Stimulated activated naive CD8-positive, alpha-beta T cell treated with anti-CD3 and anti-CD28 coated beads, Interleukin-15, Interleukin-2, amounts not matched to agents 100 U/mL and 50 U/mL, for 24 hours (primary cell): ENCODE data around the gene TSHZ2.
"Not testable (repeated sequence)": the region's sequence is repeated elsewhere in the genome, so short reads cannot be mapped to it uniquely, and the experiment has no call there.

ENCODE experiments used
- ATAC-seq: fragments of 150-1000 bp; cut with Tn5 transposase; one replicate; pipeline ENCODE4 v1.10.0; 2021
- DNase-seq: peaks from one replicate; pipeline ENCODE4 v3.0.0; 2021

TSHZ2 gene

DNA sequence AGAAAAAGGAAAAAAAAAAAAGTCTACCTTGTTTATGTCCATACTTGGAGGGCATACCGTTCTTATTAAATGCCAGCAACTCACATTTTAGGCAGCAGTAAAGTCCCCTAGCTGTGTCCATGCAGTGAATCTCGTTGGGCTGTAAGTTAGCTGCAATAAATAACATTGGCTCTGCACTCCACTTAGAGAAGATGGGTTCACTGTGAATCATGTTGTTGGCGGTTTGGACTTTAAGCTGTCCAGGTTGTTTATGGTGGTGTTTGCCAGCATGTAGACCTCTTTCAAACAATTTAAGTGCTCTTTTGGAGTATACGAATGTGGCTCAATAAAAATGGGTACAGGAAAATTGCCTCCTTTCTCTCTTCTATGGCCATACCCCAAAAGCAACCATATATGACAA, 494.1 kb downstream of the TSHZ2 start:
- no peak for ATAC-seq
- DNase-seq: no peak

DNA sequence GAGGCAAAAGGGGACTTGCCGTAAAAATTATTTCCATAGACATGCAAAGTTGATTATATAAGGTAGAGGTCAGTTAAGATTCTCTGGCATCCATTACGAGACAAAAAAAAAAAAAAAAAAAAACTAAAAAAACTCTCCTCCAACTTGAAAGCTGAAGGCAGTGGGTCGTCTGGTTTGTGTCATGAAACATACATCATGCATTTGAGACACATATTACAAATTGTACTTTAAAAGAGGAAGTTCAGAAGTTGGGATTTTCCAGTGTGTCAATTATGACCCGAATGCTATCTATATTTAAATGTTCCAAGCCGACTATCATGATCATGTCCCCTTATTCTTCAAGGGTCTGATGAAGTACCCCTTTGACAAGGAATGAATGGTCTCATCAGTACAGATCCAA, 496.4 kb downstream of the TSHZ2 start:
- ATAC-seq: no peak
- DNase-seq: no peak

DNA sequence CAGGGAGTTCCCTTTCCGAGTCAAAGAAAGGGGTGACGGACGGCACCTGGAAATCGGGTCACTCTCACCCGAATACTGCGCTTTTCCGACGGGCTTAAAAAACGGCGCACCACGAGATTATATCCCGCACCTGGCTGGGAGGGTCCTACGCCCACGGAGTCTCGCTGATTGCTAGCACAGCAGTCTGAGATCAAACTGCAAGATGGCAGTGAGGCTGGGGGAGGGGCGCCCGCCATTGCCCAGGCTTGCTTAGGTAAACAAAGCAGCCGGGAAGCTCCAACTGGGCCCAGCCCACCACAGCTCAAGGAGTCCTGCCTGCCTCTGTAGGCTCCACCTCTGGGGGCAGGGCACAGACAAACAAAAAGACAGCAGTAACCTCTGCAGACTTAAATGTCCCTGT, 500.7 kb downstream of the TSHZ2 start:
- not testable (repeated sequence) for ATAC-seq, DNase-seq

DNA sequence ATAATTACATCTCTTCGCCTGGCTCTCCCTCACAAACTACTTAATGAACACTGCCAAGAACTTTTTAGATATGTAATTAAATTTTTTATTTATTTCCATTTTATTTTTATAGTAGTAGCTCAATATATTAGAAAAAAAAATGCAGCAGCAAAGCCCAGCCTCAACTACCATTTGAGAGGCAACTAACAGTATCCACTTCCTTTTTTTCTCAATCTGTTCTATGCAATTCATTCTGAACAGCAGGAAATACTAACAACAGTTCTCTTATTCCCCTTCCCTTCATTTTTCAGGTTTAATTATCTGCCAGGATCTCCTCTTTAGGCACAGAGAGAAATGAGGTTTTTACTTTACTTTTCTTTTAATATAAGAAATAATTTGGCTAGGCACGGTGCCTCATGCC, 508.8 kb downstream of the TSHZ2 start:
- ATAC-seq: no peak

DNA sequence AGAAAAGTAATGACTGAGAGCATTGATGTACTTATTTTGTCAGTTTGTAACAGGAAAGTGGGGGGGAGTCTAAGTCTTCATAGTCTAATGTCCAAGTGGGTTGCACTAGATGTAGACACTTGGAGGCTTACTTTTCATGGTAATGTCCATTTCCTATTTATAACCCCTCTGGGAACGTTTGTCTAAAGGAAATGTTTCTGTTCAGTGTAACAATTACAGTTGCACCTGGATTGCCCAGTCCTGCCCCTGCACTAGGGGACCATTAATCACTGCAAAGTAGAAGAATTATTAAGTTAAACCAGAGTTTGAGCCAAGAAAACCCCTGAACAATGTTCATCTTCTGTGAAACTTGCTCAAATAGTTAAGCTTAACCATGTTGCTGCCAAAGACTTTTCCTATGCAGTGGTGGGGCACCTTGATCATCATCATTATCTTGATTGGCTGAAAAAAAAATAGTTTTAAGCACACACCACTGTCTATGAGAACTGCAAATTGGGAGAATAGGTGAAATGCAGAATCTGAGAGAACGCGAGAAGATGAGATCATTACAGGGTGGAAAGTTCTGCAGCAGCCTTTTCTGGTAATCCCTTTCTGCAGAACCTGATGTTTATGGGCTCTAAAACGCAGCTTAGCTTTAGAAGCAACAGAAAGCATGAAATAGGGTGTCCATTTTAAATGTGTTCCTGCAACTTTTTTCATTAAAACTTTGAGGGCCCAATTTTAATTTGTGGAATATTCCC, 515.5 kb downstream of the TSHZ2 start:
- ATAC-seq (no peak), DNase-seq (no peak)

More for the DNA sequence above, 508.8 kb downstream of the TSHZ2 start:
- DNase-seq: no peak

DNA sequence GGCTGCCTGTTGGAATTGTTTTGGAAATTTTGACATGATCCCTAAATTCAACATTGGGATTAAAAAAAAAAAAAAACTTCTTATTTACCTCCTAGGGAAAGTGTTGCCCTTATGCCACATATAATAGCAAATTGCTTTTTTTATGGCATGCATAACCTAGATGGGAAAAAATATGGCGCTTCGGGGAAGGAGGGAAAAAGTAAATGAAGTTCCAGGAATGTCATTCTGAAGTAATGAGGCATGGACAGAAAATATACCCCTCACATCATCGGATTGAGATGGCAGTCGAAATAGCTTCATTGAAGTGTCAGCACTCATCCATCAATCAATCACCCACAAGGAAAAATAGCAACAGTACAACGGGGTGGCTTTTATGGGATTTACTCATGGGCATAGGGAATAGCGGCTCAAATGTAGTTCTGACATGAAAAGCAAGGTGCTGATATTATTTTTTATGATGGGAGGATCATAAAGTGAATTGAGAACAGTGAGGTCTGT, 516.7 kb downstream of the TSHZ2 start:
- DNase-seq (no peak), ATAC-seq (no peak)

DNA sequence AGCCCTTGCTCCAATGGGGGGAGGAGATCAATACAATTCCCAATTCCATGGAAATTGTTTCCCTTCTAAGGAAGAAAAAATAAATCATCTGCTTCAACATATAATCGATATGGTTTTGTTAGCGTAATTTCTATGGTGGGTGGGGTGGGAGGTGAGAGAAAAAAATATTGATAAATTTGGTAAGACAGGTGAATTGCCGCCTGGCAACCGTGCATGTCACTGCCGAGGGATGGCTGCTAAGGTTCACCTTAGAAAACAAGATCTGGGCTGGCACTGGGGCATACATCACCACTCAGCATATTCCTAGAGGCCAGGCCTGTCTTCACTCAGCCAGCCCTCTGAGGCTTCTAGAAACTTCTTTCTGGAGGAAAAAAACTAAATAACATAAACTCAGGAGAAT, 517.4 kb downstream of the TSHZ2 start:
- ATAC-seq (no peak), DNase-seq (no peak)

DNA sequence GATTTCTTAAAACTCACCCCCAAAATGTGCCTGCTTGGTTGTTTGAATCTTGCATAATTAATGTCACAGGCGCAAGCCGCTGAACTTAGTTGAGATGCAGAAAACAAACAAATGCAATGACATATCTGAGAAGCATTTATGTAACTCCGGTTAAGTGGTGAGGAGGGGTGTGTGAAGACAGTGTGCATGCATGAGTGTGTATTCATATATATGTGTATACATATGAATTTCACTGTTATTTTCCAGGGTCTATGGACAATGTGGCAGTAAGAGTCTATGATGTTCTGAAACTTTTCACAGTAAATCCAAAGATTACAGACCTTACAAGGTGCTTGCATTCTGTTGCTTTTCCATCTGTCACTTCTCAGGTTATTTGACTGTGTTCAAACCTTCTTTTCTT, 518.5 kb downstream of the TSHZ2 start:
- no peak for DNase-seq
- ATAC-seq: no peak

DNA sequence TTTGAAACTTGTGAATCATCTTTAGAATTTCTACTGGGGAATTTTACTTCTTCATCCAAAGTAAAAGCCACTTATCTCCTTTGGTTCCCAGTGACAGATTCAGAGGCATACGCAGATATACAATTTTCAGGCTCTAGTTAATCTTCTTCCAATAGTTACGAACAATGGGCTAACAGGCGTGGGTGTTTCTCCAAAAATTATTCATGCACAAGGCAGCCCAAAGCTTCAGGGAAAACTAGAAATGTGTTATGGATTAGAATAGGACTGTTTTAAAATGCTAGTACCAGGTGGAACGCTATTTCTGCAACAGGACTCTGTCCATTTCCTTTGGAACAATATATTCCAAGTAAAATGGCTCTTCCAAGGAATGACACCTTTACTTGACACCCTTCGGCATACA, 519.3 kb downstream of the TSHZ2 start:
- DNase-seq: no peak
- no peak for ATAC-seq

DNA sequence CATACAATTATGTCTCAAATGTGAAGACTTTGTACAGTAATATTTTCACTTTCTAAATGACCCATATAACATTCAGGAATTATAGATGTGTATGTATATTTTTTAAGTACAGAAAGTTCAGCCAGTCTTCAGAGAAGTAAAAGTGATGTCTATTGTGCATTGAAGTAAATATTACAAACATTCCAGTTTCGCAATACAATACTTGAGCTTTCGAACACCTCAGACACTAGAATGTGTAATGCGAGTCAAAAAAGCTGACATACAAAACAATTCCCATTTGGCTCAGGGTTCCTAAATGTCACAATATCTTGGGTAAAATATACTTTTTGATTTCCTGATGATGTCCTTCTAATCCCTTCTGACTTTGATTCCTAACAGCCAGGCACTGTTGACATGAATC, 520.1 kb downstream of the TSHZ2 start:
- DNase-seq (no peak), ATAC-seq (no peak)

DNA sequence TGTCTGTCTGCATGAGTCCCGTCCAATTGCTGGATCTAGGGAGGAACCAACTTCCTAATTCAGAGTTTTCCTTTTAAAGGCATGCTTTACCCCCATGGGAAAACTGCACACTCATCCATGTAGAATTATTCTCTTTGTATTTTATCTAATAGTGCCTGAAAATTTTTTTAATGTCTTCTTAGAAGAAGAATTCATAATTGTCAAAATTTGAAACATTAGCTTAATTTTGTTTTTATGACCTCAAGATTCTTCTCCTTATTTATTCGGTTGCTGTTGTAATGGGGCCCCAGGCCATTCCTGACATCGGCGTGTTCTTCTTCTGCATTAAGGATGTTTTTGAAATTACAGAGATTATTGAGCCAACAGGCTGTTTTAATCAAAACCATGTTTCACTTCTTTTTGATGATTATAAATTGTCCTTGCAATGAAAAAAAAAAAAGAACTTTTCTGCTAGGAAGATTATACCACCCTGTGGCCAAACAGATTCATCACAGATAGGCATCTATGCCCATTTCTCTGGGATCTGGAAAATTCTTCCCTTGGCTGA, 521.2 kb downstream of the TSHZ2 start:
- ATAC-seq: no peak

DNA sequence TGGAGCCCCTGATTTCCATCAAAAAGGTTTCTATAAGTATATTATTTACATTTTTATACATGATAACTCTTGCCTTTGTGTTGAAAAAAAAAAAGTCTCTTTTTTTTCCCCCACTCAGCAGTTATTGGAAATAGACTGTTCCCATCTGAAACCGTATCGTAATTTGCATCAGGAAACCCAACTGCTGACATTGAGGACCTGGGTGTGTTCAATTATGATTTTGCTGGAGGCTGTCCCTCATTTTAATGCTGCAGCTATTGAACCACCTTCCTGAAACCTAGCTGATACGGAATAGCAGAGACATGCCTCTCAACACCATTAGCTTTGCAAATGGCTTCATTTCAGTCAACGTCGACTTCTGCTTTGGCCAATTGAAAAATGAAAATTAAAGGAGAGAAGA, 522.6 kb downstream of the TSHZ2 start:
- ATAC-seq (no peak), DNase-seq (no peak)

More for the DNA sequence above, 521.2 kb downstream of the TSHZ2 start:
- DNase-seq: no peak

DNA sequence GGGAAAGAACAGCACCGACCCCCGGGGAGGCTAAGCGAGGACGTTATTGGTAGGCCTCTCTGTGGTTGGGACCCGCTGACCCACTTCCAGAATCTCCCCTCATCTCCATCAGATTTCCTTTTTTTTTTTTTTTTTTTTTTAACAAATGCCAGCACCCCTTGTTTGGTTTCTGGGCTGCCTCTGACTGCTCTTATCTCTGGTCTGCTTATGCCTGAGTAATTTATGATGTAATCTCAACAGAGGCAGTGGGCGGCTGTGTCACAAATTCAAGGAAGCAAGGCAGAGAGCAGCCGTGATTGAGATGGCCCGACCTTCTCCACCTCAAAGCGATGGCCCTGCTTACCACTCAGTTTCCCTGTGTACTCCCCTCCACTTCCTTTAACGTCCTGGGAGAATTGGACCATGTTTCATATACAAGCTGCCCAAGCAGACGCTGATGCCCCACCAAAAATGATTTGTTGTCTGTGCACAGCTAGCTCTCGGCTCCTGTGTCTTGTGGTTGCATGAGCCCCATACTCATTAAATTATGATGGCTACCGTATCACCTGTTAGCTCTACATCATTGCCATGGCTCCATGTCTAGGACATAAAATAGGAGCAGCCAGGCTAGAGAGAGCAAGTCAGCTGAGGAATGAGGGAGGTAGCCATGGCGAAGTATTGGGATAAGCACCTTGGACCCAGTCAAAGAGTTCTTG, 523.4 kb downstream of the TSHZ2 start:
- ATAC-seq (no peak), DNase-seq (no peak)

DNA sequence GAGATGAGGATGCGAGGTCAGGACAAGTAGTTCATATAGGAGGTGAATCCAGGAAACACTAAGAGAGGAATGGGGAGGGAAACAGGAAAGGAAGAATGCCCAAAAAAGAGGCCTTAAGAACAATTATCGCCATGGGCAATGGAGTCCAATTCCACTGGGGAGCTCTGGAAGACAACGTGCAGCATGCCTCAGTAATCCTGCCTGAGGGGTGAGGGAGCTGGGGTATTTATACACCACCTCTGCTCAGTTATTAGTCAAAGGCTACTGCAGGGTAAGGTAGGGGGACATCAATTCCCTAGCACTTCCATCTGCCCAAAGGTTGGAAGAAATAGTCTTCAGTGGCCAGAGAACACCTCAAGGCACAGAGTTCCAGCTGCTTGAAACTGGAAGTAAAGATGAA, 525.1 kb downstream of the TSHZ2 start:
- DNase-seq (no peak), ATAC-seq (no peak)

DNA sequence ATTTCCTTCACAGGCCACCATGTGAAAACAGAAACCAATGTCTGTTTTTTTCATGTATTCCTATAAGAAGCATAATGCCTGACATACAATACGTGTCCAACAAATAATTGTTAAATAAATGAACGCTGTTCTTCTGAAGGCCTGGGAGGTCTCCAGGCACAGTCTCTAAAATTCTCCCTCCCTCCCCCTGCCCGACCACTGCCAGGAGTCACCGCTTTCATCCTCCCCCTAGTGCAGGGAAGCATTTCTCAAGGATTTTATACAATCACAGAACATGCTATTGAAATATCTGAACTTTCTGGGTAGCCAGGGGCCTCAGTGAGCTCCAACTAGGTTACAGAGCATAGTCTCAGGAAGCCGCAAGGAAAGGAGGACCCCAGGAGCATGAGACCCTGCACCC, 526.2 kb downstream of the TSHZ2 start:
- no peak for ATAC-seq
- DNase-seq: no peak

DNA sequence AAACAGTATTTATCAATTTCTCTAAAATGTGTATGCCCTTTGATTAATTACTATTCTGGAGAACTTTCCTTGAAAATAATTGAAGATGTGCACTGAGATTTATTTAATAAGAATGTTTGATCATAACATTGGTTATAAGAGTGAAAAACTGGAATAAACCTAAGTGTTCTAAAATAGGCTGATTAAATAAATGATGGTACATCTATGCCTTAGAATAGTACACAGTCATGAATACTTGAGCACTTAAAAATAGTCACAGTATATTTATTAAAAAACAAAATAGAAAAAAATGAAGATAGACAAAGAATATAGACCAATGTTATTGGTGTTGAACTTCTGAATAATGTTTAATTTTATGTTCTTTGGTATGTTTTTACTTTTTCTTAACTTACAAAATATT, 528.5 kb downstream of the TSHZ2 start:
- no peak for ATAC-seq

DNA sequence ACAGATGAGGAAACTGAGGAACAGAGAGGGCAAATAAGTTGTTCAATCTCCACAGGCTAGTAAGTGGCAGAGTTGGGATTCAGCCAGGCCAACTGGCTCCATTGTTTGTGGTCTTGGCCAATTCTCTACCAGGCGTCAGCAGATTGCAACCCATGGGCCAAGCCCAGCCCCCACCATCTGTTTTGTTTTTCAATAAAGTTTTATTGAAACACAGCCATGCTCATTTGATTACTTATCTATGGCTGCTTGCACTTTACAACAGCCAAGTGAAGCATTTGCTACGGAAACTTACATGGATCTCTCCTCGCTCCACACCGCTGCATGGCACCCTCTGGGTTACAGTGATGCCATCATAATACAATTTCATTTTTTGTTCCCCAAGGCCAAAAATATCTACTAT, 530.7 kb downstream of the TSHZ2 start:
- DNase-seq (no peak), ATAC-seq (no peak)

More for the DNA sequence above, 528.5 kb downstream of the TSHZ2 start:
- no peak for DNase-seq

DNA sequence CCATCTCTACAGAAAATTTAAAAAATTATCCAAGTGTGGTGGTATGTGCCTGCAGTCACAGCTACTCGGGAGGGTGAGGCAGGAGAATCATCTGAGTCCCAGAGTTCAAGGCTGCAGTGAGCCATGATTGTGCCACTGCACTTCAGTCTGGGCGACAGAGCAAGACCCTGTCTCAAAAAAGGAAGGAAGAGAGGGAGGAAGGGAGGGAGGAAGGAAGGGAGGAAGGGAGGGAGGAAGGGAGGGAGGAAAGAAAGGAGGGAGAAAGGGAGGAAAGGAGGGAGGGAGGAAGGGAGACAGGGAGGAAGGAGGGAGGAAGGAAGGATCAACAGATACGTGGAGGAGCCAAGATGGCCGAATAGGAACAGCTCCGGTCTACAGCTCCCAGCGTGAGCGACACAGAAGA, 531.4 kb downstream of the TSHZ2 start:
- no peak for ATAC-seq
- DNase-seq: no peak

DNA sequence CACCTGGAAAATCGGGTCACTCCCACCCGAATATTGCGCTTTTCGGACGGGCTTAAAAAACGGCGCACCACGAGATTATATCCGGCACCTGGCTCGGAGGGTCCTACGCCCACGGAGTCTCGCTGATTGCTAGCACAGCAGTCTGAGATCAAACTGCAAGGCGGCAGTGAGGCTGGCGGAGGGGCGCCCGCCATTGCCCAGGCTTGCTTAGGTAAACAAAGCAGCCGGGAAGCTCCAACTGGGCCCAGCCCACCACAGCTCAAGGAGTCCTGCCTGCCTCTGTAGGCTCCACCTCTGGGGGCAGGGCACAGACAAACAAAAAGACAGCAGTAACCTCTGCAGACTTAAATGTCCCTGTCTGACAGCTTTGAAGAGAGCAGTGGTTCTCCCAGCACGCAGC, 531.9 kb downstream of the TSHZ2 start:
- not testable (repeated sequence) for ATAC-seq, DNase-seq

DNA sequence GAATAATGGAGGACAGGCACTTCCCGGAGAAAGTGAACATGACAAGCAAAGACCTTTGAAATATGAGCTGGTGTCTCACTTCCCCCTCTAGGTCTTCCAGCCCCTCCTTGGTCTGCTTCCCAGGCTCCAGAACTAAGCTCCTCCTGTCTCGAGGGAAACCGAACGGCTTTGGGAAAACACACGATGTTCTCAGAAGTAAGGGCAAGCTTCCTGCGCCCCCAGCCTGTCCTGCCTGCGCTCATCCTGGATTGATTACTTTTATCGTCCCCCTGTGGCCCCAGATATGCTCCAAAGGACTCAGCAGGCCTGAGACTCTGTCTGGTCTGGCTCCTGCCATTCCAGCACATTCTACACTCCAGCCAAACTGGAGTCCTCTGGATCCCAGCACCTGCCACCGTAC, 538.1 kb downstream of the TSHZ2 start:
- DNase-seq: no peak
- ATAC-seq: no peak

DNA sequence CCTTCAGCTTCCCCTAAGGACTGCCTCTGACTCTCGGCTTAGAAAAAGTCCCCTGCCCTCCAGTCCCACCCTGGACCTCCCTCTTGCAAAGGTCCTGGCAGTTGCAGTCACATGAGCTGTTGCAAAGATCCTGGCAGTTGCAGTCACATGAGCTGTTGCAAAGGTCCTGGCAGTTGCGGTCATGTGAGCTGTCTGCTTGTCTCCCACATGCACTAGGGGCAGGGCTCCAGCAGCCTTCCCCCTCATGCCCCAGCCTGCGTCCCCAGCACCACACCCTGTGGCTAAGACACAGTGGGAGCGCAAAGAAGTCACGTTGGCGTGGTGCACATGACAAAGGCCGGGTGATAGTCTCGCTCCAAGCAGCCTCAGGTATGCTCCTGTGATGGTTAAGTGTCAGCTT, 538.5 kb downstream of the TSHZ2 start:
- DNase-seq (no peak), ATAC-seq (no peak)

DNA sequence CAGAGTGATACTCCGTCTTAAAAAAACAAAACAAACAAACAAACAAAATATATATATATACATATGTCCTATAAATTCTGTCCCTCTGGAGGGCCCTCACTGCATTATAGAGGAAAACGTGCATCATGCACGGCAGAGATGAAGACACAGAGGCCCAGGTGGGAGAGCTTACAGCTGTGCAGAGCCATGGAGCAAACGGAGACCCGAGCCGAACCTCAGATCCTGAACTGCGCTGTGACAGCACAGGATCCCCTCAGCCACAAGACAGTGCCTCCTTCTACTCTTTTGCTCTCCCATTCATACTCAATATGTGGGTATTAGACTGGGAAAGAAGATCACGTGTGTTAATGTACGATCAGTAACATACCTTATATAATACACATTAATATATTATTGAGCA, 539.9 kb downstream of the TSHZ2 start:
- DNase-seq (no peak), ATAC-seq (no peak)

DNA sequence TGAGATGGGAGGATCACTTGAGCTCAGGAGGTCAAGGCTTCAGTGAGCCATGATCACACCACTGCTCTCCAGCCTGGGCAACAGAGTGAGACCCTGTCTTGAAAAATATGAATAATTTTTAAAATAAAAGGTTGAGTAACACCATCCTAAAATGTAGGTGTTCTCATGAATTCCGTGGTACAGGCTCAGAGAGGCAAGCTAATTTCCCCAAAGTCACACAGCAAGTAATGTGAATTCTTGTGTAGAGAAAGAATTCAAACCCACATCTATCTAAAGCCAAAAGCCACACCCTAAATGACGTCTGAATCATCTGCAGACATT, 541.0 kb downstream of the TSHZ2 start:
- DNase-seq: no peak
- ATAC-seq: no peak
